ENCODE measurements around the gene RNU6-1.

GRCh38 chr15:67803996-67804843 is 35.6 kb downstream of the RNU6-1 start:
- no peak for TF ChIP-seq CTCF (IDR thresholded peaks at IDR 0.05)
- TF ChIP-seq EP300 (IDR thresholded peaks at IDR 0.05) = no peak
- no peak for TF ChIP-seq POLR2A (IDR thresholded peaks at IDR 0.05)

Data from ovary (tissue), 3 donors.